OCI-LY3 (cell line): ENCODE measurements around the gene ZHX3.

ENCODE experiments used
- CTCF ChIP-seq: fragments of 200-600, 300-600 bp; sonication (generic); IDR thresholded peaks from 2 replicates; pipeline ENCODE4 v1.5.1; 2014; ENCODE audit warnings: antibody characterized with exemption, low read length, low read depth
- EZH2phosphoT487 ChIP-seq: fragments of 200-600 bp; shearing (Covaris generic); IDR thresholded peaks from 2 replicates; pipeline ENCODE4 v1.6.1; 2018; ENCODE audit warnings: antibody characterized with exemption, mixed run types, low read depth

- TF ChIP-seq CTCF (no peak), EZH2phosphoT487 (no peak)
Observed at GRCh38 chr20:41287327-41287726, 30.2 kb downstream of the ZHX3 start.
